Prostate gland (tissue), 2 donors: ENCODE data around the gene YARS1. TPM values are rescaled to one million over a fixed set of nuclear protein-coding genes. Genes with fewer than 3 reads are reported as not detected.
A peak's percentile ranks its signal among the peaks of the same experiment; 100 is the strongest.

Experiments used
- DNase-seq: peaks from one replicate; pipeline ENCODE4 v3.0.0-alpha.2; 2019; ENCODE audit warnings: low spot score
- H3K27ac ChIP-seq, 2 donors: fragments of 200-600 bp; sonication (generic); 2 replicates each; pipeline ENCODE4 v1.5.1; 2017 to 2019
- H3K27me3 ChIP-seq: fragments of 200-600 bp; sonication (generic); replicated peaks from 2 replicates; pipeline ENCODE4 v1.5.1; 2019; ENCODE audit not compliant: insufficient read depth
- H3K36me3 ChIP-seq, 2 donors: fragments of 200-600 bp; sonication (generic); 1 replicate in 1 of 2; 2 replicates in 1 of 2; pipeline versions ENCODE4 v1.5.1 to v1.8.1; 2017 to 2019
- H3K4me1 ChIP-seq: fragments of 200-600 bp; sonication (generic); replicated peaks from 2 replicates; pipeline ENCODE4 v1.5.1; 2019
- H3K4me3 ChIP-seq, 2 donors: fragments of 200-600 bp; sonication (generic); 2 replicates each; pipeline ENCODE4 v1.5.1; 2017 to 2019
- H3K9me3 ChIP-seq: fragments of 200-600 bp; sonication (generic); 2 replicates; pipeline ENCODE4 v1.5.1; 2017
- POLR2A ChIP-seq: fragments of 450-650 bp; IDR thresholded peaks from one replicate; pipeline ENCODE4 v1.6.1; 2016; ENCODE audit warnings: antibody characterized with exemption, mild to moderate bottlenecking
- POLR2AphosphoS5 ChIP-seq: sonication (generic); formaldehyde crosslinking; IDR thresholded peaks from one replicate; pipeline ENCODE4 v1.6.1; 2017; ENCODE audit warnings: antibody characterized with exemption
- WGBS: methylation state at CpG from one replicate; pipeline ENCODE4 v1.1.5; 2018; 5-methylcytosine and 5-hydroxymethylcytosine counted together
- intact Hi-C: fragments of 100-400 bp; cut with DNase I; formaldehyde crosslinking; loops from one replicate; pipeline ENCODE4 v1.14.2; 2022
- total RNA-seq, 2 donors: library from RNA; depleted of rRNA; stranded (reverse); fragments of >200 nt; gene quantifications; one replicate each; pipeline ENCODE4 v1.1.0, GENCODE V29; 2016
- TF ChIP-seq, protein P1 (sequence below), 4 experiments: fragments of 200-600 bp in 2 of 4; fragments of 450-650 bp in 2 of 4; sonication (generic) in 2 of 4; IDR thresholded peaks; 1 replicate in 3 of 4; 2 replicates in 1 of 4; pipeline ENCODE4 v1.5.1; 2016 to 2019; ENCODE audit warnings: antibody characterized with exemption in 4 of 4, mild to moderate bottlenecking in 2 of 4, moderate library complexity in 2 of 4

Gene YARS1
- total RNA-seq, 2 donors from 2014 or later: 32.0 to 63.5 TPM

DNA sequence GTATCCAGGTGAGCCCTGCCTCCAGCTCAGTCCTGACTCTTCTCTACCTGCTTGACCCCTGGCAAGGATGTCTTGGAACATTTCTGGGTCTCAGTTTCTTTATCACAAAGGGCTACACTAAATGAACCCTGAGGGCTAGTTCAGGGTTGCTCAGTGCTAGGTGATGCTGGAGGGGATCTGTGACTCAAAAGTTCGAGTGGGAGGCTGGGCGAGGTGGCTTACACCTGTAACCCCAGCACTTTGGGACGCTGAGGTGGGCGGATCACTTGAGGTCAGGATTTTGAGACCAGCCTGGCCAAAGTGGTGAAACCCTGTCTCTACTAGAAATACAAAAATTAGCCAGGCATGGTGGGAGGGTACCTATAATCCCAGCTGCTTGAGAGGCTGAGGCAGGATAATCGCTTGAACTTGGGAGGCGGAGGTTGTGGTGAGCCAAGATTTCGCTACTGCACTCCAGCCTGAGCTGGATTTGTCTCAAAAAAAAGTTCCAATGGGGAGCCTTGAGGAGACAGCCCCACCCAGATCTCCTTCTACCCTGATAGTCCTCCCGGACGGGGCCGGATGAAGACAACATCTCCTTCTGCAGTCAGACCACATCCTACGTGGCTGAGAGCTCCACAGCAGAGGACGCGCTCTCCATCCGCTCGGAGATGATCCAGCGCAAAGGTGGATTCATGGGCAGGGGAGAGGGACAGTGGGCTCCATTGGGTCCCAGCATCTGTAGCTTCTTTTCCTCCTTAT is 48.9 kb downstream of the YARS1 start:
- intact Hi-C loops: no loop called here
- 84% methylated on average over 16 of the region's 16 CpGs for WGBS
- no peaks in the 10 kb centered on the region for H3K9me3 ChIP-seq
- no peak overlapping the region for H3K4me3 ChIP-seq
- H3K27me3 ChIP-seq: no peaks in the 10 kb centered on the region
- DNase-seq: no peak
- TF ChIP-seq POLR2A: no peak
- TF ChIP-seq, protein P1, sequence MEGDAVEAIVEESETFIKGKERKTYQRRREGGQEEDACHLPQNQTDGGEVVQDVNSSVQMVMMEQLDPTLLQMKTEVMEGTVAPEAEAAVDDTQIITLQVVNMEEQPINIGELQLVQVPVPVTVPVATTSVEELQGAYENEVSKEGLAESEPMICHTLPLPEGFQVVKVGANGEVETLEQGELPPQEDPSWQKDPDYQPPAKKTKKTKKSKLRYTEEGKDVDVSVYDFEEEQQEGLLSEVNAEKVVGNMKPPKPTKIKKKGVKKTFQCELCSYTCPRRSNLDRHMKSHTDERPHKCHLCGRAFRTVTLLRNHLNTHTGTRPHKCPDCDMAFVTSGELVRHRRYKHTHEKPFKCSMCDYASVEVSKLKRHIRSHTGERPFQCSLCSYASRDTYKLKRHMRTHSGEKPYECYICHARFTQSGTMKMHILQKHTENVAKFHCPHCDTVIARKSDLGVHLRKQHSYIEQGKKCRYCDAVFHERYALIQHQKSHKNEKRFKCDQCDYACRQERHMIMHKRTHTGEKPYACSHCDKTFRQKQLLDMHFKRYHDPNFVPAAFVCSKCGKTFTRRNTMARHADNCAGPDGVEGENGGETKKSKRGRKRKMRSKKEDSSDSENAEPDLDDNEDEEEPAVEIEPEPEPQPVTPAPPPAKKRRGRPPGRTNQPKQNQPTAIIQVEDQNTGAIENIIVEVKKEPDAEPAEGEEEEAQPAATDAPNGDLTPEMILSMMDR (IDR thresholded peaks at IDR 0.05): no peak
- TF ChIP-seq POLR2AphosphoS5: no peak
- peak overlapping the region; percentile 85 to 98 for H3K27ac ChIP-seq
- no peaks in the 10 kb centered on the region for H3K36me3 ChIP-seq
- peaks cover 31% of the 10 kb centered on the region for H3K4me1 ChIP-seq

DNA sequence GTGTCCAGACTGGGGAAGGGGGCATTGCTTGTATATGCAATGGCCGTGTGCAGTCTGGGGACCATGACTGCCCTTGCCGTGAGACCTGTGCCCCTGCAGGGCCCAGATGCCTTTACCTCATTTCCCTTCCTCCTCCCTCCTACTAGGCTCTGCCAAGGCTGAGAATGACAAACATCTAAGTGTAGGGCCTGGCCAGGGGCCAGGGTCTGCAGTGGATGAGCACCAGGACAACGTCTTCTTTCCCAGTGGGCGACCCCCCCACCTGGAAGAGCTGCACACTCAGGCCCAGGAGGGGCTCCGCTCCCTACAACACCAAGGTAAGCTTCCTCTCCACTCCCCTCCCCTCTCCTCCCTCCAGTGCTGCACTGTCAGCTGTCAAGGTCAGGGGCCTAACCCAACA is 49.5 kb downstream of the YARS1 start:
- TF ChIP-seq, protein P1 (IDR thresholded peaks at IDR 0.05): no peak
- TF ChIP-seq POLR2A (no peak), POLR2AphosphoS5 (no peak)
- no peak overlapping the region for H3K4me3 ChIP-seq
- no peaks in the 10 kb centered on the region for H3K27me3 ChIP-seq
- H3K4me1 ChIP-seq: peaks cover 32% of the 10 kb centered on the region
- 29% methylated on average over 5 of the region's 5 CpGs for WGBS
- intact Hi-C loops: no loop called here
- DNase-seq: no peak
- H3K27ac ChIP-seq: peak overlapping the region; percentile 85 to 98
- no peaks in the 10 kb centered on the region for H3K9me3 ChIP-seq
- H3K36me3 ChIP-seq: no peaks in the 10 kb centered on the region

DNA sequence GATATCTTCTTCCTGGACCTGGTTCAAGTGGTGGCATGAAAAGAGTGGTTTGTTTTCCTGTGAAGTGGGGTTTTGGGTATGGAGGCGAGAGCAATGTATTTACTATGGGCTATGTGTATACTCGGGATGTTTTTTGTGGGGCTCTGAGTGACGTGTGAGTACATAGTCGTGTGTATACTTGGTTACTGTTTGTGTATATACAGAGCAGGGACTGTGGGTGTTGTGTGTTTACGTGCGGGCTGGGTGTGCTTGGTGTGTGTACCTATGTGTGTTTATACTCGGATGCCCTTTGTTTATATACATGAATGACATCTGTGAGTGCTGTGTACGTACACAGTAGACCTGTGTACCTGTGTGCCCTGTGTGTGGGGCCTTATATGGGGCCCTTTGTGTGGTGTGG is 50.0 kb downstream of the YARS1 start:
- H3K9me3 ChIP-seq: no peaks in the 10 kb centered on the region
- H3K4me3 ChIP-seq: no peak overlapping the region
- DNase-seq: peak; percentile 51
- peak overlapping the region; percentile 85 to 98 for H3K27ac ChIP-seq
- no peaks in the 10 kb centered on the region for H3K27me3 ChIP-seq
- H3K36me3 ChIP-seq: no peaks in the 10 kb centered on the region
- TF ChIP-seq POLR2AphosphoS5 (peak; percentile 54), POLR2A (no peak)
- 41% methylated on average over 8 of the region's 8 CpGs for WGBS
- peaks cover 35% of the 10 kb centered on the region for H3K4me1 ChIP-seq
- intact Hi-C loops: no loop called here

DNA sequence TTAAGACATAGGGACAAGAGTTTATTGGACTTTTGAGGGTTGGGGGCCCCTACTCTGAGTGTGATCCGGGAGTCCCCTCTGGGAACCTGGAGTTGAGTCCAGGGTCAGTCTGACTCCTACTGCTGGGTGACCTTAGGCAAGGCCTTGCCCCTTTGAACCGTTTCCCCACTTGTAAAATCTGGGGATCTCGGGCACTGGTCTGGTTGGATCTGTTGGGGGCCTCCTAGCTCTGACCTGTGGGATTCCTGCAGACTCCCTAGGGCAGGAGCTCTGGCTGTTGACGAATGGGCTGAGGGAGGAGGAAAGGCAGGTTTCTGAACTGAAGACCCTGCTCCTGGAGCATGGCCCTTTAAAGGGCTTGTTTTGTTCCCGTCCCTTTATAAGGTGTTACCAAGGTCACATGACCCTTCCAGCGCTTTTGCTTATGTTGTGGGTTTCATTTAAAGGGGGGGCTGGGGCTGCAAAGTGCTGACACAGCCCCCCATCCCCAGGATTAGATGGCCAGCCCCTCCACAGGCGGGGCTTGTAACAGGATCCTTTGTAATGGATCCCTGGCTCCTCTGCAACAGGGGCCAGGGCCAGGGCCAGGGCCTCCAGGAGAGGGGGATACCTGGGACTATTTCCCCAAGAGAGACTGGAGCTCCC is 50.7 kb downstream of the YARS1 start:
- no peaks in the 10 kb centered on the region for H3K36me3 ChIP-seq
- H3K27me3 ChIP-seq: no peaks in the 10 kb centered on the region
- DNase-seq: no peak
- H3K9me3 ChIP-seq: no peaks in the 10 kb centered on the region
- WGBS: 55% methylated on average over 7 of the region's 7 CpGs
- peaks cover 36% of the 10 kb centered on the region for H3K4me1 ChIP-seq
- intact Hi-C loops: no loop called here
- peak overlapping the region; percentile 85 to 98 for H3K27ac ChIP-seq
- H3K4me3 ChIP-seq: no peak overlapping the region
- TF ChIP-seq POLR2AphosphoS5: no peak

DNA sequence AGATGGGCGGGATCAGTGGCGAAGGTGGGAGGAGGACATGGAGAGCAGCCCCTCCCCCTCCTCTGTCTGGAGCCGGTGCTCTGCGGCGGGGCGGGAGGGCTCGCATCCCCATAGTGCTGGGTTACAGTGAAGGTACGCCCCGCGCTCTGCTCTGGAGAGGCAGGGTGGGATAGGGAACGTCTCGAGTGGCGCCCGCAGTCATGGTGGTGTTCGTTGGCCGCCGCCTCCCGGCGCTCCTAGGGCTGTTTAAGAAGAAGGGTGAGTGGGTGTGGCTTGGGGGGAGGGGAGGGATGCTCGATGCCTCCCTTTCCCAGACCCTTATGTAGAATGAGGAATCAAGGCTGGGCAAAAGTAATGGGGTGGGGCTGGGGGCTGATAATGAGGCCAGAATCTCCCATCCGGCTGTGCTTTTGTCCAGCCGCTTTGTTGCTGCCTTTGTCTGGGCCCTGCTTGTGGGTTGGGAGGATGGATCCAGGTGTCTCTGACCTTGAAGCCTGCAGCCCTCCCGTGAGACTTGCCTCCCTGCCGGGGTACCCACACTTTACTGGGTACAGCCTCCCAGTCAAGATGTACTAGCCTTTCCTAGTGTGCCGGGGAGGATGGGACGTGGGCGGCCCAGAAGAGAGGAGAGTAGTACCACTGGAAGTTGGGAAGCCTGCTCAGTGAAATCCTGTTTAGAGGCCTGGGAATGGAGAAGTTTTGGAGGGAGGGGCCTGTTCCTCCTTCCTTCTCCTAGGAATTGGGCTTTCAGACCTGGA is 51.4 kb downstream of the YARS1 start:
- no peaks in the 10 kb centered on the region for H3K36me3 ChIP-seq
- DNase-seq: no peak
- WGBS: 44% methylated on average over 27 of the region's 27 CpGs
- no peaks in the 10 kb centered on the region for H3K27me3 ChIP-seq
- peak overlapping the region; percentile 85 to 98 for H3K27ac ChIP-seq
- no peak overlapping the region for H3K4me3 ChIP-seq
- intact Hi-C loops: no loop called here
- TF ChIP-seq, protein P1 (IDR thresholded peaks at IDR 0.05): no peak
- TF ChIP-seq POLR2AphosphoS5 (no peak), POLR2A (no peak)
- no peaks in the 10 kb centered on the region for H3K9me3 ChIP-seq
- H3K4me1 ChIP-seq: peaks cover 42% of the 10 kb centered on the region
